HL-60 (cell line): Measurements from ENCODE around the gene LYSMD4.

ENCODE experiments used
- CTCF ChIP-seq: IDR thresholded peaks from one replicate; pipeline ENCODE4 v1.5.1; 2011; ENCODE audit warnings: low read length, control low read depth, inconsistent platforms; ENCODE audit not compliant: insufficient read depth
- GABPA ChIP-seq: IDR thresholded peaks from 2 replicates; pipeline ENCODE4 v1.6.1; 2012; ENCODE audit warnings: low read depth
- POLR2AphosphoS5 ChIP-seq: IDR thresholded peaks from 2 replicates; pipeline ENCODE4 v1.6.1; 2012; ENCODE audit warnings: low read depth

GRCh38 chr15:99728916-99729315 is 4.3 kb downstream of the LYSMD4 start:
- no peak for TF ChIP-seq CTCF
- TF ChIP-seq POLR2AphosphoS5 = no peak
- no peak for TF ChIP-seq GABPA
